GM23338 (cell line): ENCODE measurements around the gene LRFN3. TPM values are rescaled to one million over a fixed set of nuclear protein-coding genes. Genes with fewer than 3 reads are reported as not detected.

ENCODE experiments used
- ATAC-seq: fragments of 200-7000 bp; cut with Tn5 transposase; 3 replicates; pipeline ENCODE4 v1.9.1; 2020
- DNase-seq: peaks from one replicate; pipeline ENCODE4 v3.0.0-alpha.2; 2015; ENCODE audit warnings: low spot score
- H2AFZ ChIP-seq: fragments of 200-600 bp; sonication (generic); 2 replicates; pipeline ENCODE4 v1.8.0; 2016; ENCODE audit warnings: antibody characterized with exemption, mild to moderate bottlenecking, moderate library complexity
- H3F3A ChIP-seq: fragments of 200-600 bp; sonication (generic); replicated peaks from 2 replicates; pipeline ENCODE4 v1.8.0; 2017; ENCODE audit warnings: antibody characterized with exemption, mixed run types, low read depth
- H3K27ac ChIP-seq: fragments of 200-600 bp; sonication (generic); 2 replicates; pipeline ENCODE4 v1.6.1; 2016; ENCODE audit warnings: low read depth
- H3K27me3 ChIP-seq: fragments of 200-600 bp; sonication (generic); 2 replicates; pipeline ENCODE4 v1.8.0; 2016; ENCODE audit warnings: mild to moderate bottlenecking, mixed run types, moderate library complexity; ENCODE audit not compliant: insufficient read depth
- H3K36me3 ChIP-seq: fragments of 200-600 bp; sonication (generic); 2 replicates; pipeline ENCODE4 v1.8.0; 2016; ENCODE audit warnings: mild to moderate bottlenecking; ENCODE audit not compliant: insufficient read depth
- H3K4me1 ChIP-seq: fragments of 200-600 bp; sonication (generic); 2 replicates; pipeline ENCODE4 v1.8.0; 2016; ENCODE audit warnings: mild to moderate bottlenecking, moderate library complexity; ENCODE audit not compliant: insufficient read depth
- H3K4me2 ChIP-seq: fragments of 200-600 bp; sonication (generic); 2 replicates; pipeline ENCODE4 v1.7.1; 2017; ENCODE audit warnings: mixed run types
- H3K4me3 ChIP-seq: fragments of 200-600 bp; sonication (generic); 2 replicates; pipeline ENCODE4 v1.6.1; 2016; ENCODE audit warnings: mixed run types
- H3K79me2 ChIP-seq: fragments of 200-600 bp; sonication (generic); replicated peaks from 2 replicates; pipeline ENCODE4 v1.8.0; 2017; ENCODE audit warnings: mild to moderate bottlenecking; ENCODE audit not compliant: insufficient read depth
- H3K9me2 ChIP-seq: fragments of 200-600 bp; sonication (generic); 2 replicates; pipeline ENCODE4 v1.8.0; 2017; ENCODE audit not compliant: insufficient read depth
- H4K20me1 ChIP-seq: fragments of 200-600 bp; sonication (generic); replicated peaks from 2 replicates; pipeline ENCODE4 v1.8.0; 2017; ENCODE audit warnings: mild to moderate bottlenecking; ENCODE audit not compliant: insufficient read depth
- H3K27ac Mint-ChIP-seq: 2 replicates; pipeline ENCODE4 v1.8.0; 2020; ENCODE audit warnings: inconsistent platforms, mild to moderate bottlenecking, moderate library complexity, mixed read lengths
- H3K27me3 Mint-ChIP-seq: 3 replicates; pipeline ENCODE4 v1.8.0; 2022; ENCODE audit warnings: low read depth, mild to moderate bottlenecking, moderate library complexity, mixed read lengths, inconsistent platforms; ENCODE audit not compliant: insufficient read depth, poor library complexity
- H3K36me3 Mint-ChIP-seq: 3 replicates; pipeline ENCODE4 v1.8.0; 2021; ENCODE audit warnings: low read depth, mild to moderate bottlenecking, inconsistent platforms, moderate library complexity, mixed read lengths
- H3K4me1 Mint-ChIP-seq: 3 replicates; pipeline ENCODE4 v1.8.0; 2020; ENCODE audit warnings: mild to moderate bottlenecking, inconsistent platforms, mixed read lengths
- H3K4me3 Mint-ChIP-seq: 3 replicates; pipeline ENCODE4 v1.8.0; 2021; ENCODE audit warnings: moderate library complexity, mild to moderate bottlenecking, inconsistent platforms, mixed read lengths
- H3K9me3 Mint-ChIP-seq: 3 replicates; pipeline ENCODE4 v1.8.0; 2020; ENCODE audit warnings: moderate library complexity, mild to moderate bottlenecking, inconsistent platforms, mixed read lengths
- CREB1 ChIP-seq: fragments of 250-450 bp; sonication (Bioruptor Pico); IDR thresholded peaks from 2 replicates; pipeline ENCODE4 v1.5.0; 2020; ENCODE audit warnings: low read depth, mild to moderate bottlenecking, moderate library complexity
- ETS1 ChIP-seq: IDR thresholded peaks from 2 replicates; pipeline ENCODE4 v1.6.1; 2016; ENCODE audit warnings: antibody characterized with exemption
- JUNB ChIP-seq: IDR thresholded peaks from one replicate; pipeline ENCODE4 v1.6.1; 2016; ENCODE audit warnings: antibody characterized with exemption; ENCODE audit not compliant: unreplicated experiment
- REST ChIP-seq: IDR thresholded peaks from one replicate; pipeline ENCODE4 v1.6.1; 2018; ENCODE audit warnings: antibody characterized with exemption; ENCODE audit not compliant: unreplicated experiment
- STAT1 ChIP-seq: IDR thresholded peaks from one replicate; pipeline ENCODE4 v1.6.1; 2016; ENCODE audit warnings: antibody characterized with exemption; ENCODE audit not compliant: unreplicated experiment
- polyA plus RNA-seq: library from polyadenylated mRNA; unstranded; fragments of >200 nt; fragmentation: Nextera tagmentation; extraction: Ambion mirVana; gene quantifications from 2 replicates; pipeline ENCODE4 v1.2.1, GENCODE V29; 2016
- total RNA-seq: library from RNA; depleted of rRNA; stranded (reverse); fragments of >200 nt; shearing (Covaris generic); gene quantifications from 2 replicates; pipeline ENCODE4 v1.2.3, GENCODE V29; 2014

The LRFN3 gene
- total and polyA plus RNA-seq, 2 experiments from 2014 or later, result 5.8 to 15.1 TPM

- TF ChIP-seq REST (no peak), STAT1 (no peak), JUNB (no peak), CREB1 (CRISPR knock-in tag) (no peak)
Observed at GRCh38 chr19:35936738-35937268, 629 bp downstream of the LRFN3 start (continued).

GRCh38 chr19:35937345-35938281 is 1.4 kb downstream of the LRFN3 start:
- Histone ChIP-seq H3K4me3 (peak overlapping the region; percentile 91), H3F3A (peaks cover 7% of the 10 kb centered on the region), H4K20me1 (no peaks in the 10 kb centered on the region; the same call in 1 of the 2 replicates), H3K4me1 (peaks cover 25% of the 10 kb centered on the region; the same call in 1 of the 2 replicates), H2AFZ (no peak overlapping the region), H3K79me2 (peaks cover 6% of the 10 kb centered on the region), H3K9me2 (peaks cover 3% of the 10 kb centered on the region; the same call in 1 of the 2 replicates), H3K27ac (no peak overlapping the region), H3K36me3 (no peaks in the 10 kb centered on the region), H3K4me2 (peak overlapping the region; percentile 95), H3K27me3 (peaks cover 6% of the 10 kb centered on the region)
- no peak for DNase-seq
- peak; percentile 27 for ATAC-seq
- Mint-ChIP-seq H3K27me3 (peaks cover 10% of the 10 kb centered on the region), H3K36me3 (peaks cover 8% of the 10 kb centered on the region; the same call in 2 of the 3 replicates), H3K9me3 (no peaks in the 10 kb centered on the region; the same call in 2 of the 3 replicates), H3K4me1 (peaks cover 23% of the 10 kb centered on the region), H3K4me3 (peak overlapping the region; percentile 72), H3K27ac (no peak overlapping the region)
- TF ChIP-seq ETS1, result no peak
